ENCODE results near the gene CORO7. TPM values are rescaled to one million over a fixed set of nuclear protein-coding genes. Genes with fewer than 3 reads are reported as not detected.

The CORO7 gene
- total RNA-seq, 1 experiment from 2014 or later, result 14.3 TPM

- Histone ChIP-seq H3K4me2 (ENCODE audit: low read length) (no peak overlapping the region), H2AFZ (ENCODE audit: low read length) (no peak overlapping the region), H3K27me3 (ENCODE audit: low read length) (no peaks in the 10 kb centered on the region), H3K9me2 (replicated peaks; ENCODE audit: low read length) (no peaks in the 10 kb centered on the region), H3K9me3 (ENCODE audit: low read length) (no peaks in the 10 kb centered on the region), H3K4me1 (ENCODE audit: insufficient read depth, low read length) (no peaks in the 10 kb centered on the region), H3K4me3 (ENCODE audit: low read length) (no peak overlapping the region), H3K27ac (ENCODE audit: low read length) (no peak overlapping the region), H3K79me2 (ENCODE audit: low read length) (no peaks in the 10 kb centered on the region), H4K20me1 (ENCODE audit: low read length) (no peaks in the 10 kb centered on the region), H3K9ac (ENCODE audit: low read length) (no peak overlapping the region), H3F3A (ENCODE audit: low read length, unreplicated experiment) (no peaks in the 10 kb centered on the region), H3K36me3 (ENCODE audit: low read depth, low read length) (no peaks in the 10 kb centered on the region)
- BruUV-seq (replicated peaks), result no TSS peak
- POLR2A ChIA-PET (ENCODE audit: unreplicated experiment), result no interaction called here
- ATAC-seq (no peak), DNase-seq (no peak)
- CTCF ChIA-PET, result no interaction called here
- intact Hi-C loops (cut with micrococcal nuclease), result loop anchor here (2.0 kb wide), 1 partner anchor 45 kb away; no protein-coding TSS in a partner anchor
- TF ChIP-seq EZH2 (IDR thresholded peaks at IDR 0.05; ENCODE audit: low read length, unreplicated experiment) (no peak), EZH2phosphoT487 (IDR thresholded peaks at IDR 0.05; ENCODE audit: borderline replicate concordance, low read length) (no peak)
- TF ChIP-seq, protein P1, sequence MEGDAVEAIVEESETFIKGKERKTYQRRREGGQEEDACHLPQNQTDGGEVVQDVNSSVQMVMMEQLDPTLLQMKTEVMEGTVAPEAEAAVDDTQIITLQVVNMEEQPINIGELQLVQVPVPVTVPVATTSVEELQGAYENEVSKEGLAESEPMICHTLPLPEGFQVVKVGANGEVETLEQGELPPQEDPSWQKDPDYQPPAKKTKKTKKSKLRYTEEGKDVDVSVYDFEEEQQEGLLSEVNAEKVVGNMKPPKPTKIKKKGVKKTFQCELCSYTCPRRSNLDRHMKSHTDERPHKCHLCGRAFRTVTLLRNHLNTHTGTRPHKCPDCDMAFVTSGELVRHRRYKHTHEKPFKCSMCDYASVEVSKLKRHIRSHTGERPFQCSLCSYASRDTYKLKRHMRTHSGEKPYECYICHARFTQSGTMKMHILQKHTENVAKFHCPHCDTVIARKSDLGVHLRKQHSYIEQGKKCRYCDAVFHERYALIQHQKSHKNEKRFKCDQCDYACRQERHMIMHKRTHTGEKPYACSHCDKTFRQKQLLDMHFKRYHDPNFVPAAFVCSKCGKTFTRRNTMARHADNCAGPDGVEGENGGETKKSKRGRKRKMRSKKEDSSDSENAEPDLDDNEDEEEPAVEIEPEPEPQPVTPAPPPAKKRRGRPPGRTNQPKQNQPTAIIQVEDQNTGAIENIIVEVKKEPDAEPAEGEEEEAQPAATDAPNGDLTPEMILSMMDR (conservative IDR thresholded peaks at IDR 0.05; ENCODE audit: low read depth, low read length), result no peak
Measured at GRCh38 chr16:4358236-4358635, 58.2 kb downstream of the CORO7 start.

- intact Hi-C loops (cut with micrococcal nuclease), result no loop called here
- H3F3A ChIP-seq (ENCODE audit: low read length, unreplicated experiment), result no peaks in the 10 kb centered on the region
- H3K79me2 ChIP-seq (ENCODE audit: low read length), result no peaks in the 10 kb centered on the region
- no peaks in the 10 kb centered on the region for H3K27me3 ChIP-seq (ENCODE audit: low read length)
- 0 out of 2 replicates have a peak, but pooled peaks cover 3% of the 10 kb centered on the region for H3K4me1 ChIP-seq (ENCODE audit: insufficient read depth, low read length)
- no peaks in the 10 kb centered on the region for H3K9me2 ChIP-seq (replicated peaks; ENCODE audit: low read length)
- BruUV-seq (replicated peaks), result no TSS peak
- no peaks in the 10 kb centered on the region for H4K20me1 ChIP-seq (ENCODE audit: low read length)
- DNase-seq (no peak), ATAC-seq (no peak)
- ChIA-PET POLR2A (ENCODE audit: unreplicated experiment) (no interaction called here), CTCF (no interaction called here)
- H3K4me2 ChIP-seq (ENCODE audit: low read length), result no peak overlapping the region
- no peaks in the 10 kb centered on the region for H3K36me3 ChIP-seq (ENCODE audit: low read depth, low read length)
- H3K4me3 ChIP-seq (ENCODE audit: low read length), result no peak overlapping the region
- TF ChIP-seq, protein P1 (conservative IDR thresholded peaks at IDR 0.05; ENCODE audit: low read depth, low read length), result no peak
- no peak for TF ChIP-seq EZH2phosphoT487 (IDR thresholded peaks at IDR 0.05; ENCODE audit: borderline replicate concordance, low read length)
- TF ChIP-seq EZH2 (IDR thresholded peaks at IDR 0.05; ENCODE audit: low read length, unreplicated experiment), result no peak
- no peak overlapping the region for H2AFZ ChIP-seq (ENCODE audit: low read length)
- H3K9ac ChIP-seq (ENCODE audit: low read length), result no peak overlapping the region
- H3K27ac ChIP-seq (ENCODE audit: low read length), result no peak overlapping the region
- no peaks in the 10 kb centered on the region for H3K9me3 ChIP-seq (ENCODE audit: low read length)
Measured at GRCh38 chr16:4356820-4357219, 59.6 kb downstream of the CORO7 start.

DNA sequence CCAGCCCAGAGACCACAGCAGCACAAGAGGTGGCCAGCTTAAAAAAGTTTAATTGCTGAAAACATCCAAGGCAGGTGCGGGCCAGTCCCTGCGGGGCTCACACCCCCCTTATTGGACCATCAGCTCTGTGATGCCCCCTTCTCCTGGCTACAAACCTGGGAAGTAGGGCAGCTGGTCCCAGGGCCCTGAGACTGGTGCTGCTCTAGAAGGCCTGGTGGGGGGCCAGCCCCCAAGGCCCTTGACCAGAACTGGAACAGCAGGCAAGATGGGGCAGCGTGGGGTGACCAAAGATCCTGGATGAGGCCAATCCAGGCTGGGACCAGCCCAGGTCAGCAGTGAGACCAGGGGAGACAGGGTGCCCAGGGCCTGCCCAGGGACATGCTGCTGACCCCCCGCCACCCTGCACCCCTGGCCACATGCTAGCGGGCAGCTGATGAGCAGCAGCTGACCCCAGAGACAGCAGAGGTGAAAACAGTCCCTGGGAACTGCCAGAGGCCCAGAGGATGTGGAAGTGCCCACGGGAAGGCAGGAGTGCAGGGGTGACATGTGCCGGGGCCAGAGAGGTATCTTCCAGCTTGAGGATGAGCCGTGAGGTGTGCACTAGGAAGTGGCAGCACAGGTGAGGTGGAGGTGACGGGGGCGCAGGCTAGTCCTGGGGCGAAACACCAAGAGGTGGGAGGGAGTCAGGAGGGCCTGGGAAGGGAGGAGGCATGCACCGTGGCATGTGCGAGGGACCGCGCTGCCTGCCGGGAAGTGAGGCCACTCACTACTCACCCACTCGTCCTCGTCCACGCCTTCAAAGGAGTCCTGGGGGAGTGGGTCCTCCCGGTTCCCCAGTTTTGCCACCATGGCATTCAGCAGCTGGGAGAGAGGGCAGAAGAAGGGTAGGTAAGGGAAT is 61.6 kb downstream of the CORO7 start:
- H3K9me3 ChIP-seq (ENCODE audit: low read length), result no peaks in the 10 kb centered on the region
- peaks cover 13% of the 10 kb centered on the region for H3K79me2 ChIP-seq (ENCODE audit: low read length)
- ChIA-PET CTCF (no interaction called here), POLR2A (ENCODE audit: unreplicated experiment) (no interaction called here)
- TF ChIP-seq EZH2 (IDR thresholded peaks at IDR 0.05; ENCODE audit: low read length, unreplicated experiment) (no peak), EZH2phosphoT487 (IDR thresholded peaks at IDR 0.05; ENCODE audit: borderline replicate concordance, low read length) (no peak)
- H3K4me2 ChIP-seq (ENCODE audit: low read length), result no peak overlapping the region
- H3K4me3 ChIP-seq (ENCODE audit: low read length), result no peak overlapping the region
- DNase-seq (no peak), ATAC-seq (no peak)
- BruUV-seq (replicated peaks), result no TSS peak
- no peaks in the 10 kb centered on the region for H3K36me3 ChIP-seq (ENCODE audit: low read depth, low read length)
- H3K4me1 ChIP-seq (ENCODE audit: insufficient read depth, low read length), result peaks cover 7% of the 10 kb centered on the region; the same call in 1 of the 2 replicates
- H4K20me1 ChIP-seq (ENCODE audit: low read length), result no peaks in the 10 kb centered on the region
- H3F3A ChIP-seq (ENCODE audit: low read length, unreplicated experiment), result no peaks in the 10 kb centered on the region
- no peak overlapping the region for H2AFZ ChIP-seq (ENCODE audit: low read length)
- intact Hi-C loops (cut with micrococcal nuclease), result no loop called here
- H3K27ac ChIP-seq (ENCODE audit: low read length), result no peak overlapping the region
- H3K9ac ChIP-seq (ENCODE audit: low read length), result no peak overlapping the region
- H3K27me3 ChIP-seq (ENCODE audit: low read length), result no peaks in the 10 kb centered on the region
- no peaks in the 10 kb centered on the region for H3K9me2 ChIP-seq (replicated peaks; ENCODE audit: low read length)
